ENCODE data around the gene UBE2F. TPM values are rescaled to one million over a fixed set of nuclear protein-coding genes. Genes with fewer than 3 reads are reported as not detected.

Gene UBE2F
- total RNA-seq, 1 experiment from 2014 or later: 67.1 TPM

GRCh38 chr2:238069021-238069709, 102.4 kb downstream of the UBE2F start:
- DNase-seq (ENCODE audit: extremely low read depth, low read depth): no peak

- DNase-seq (ENCODE audit: extremely low read depth, low read depth): no peak
These were observed 103.1 kb downstream of the UBE2F start for GRCh38 chr2:238069877-238070276.

- no peak for DNase-seq (ENCODE audit: extremely low read depth, low read depth)
These were observed 108.6 kb downstream of the UBE2F start for GRCh38 chr2:238075397-238075796.

GRCh38 chr2:238077292-238077691, 110.5 kb downstream of the UBE2F start:
- no peak for DNase-seq (ENCODE audit: extremely low read depth, low read depth)

- no peak for DNase-seq (ENCODE audit: extremely low read depth, low read depth)
These were observed 113.1 kb downstream of the UBE2F start for GRCh38 chr2:238079874-238080327.

- no peak for DNase-seq (ENCODE audit: extremely low read depth, low read depth)
These were observed 113.7 kb downstream of the UBE2F start for GRCh38 chr2:238080518-238080917.

GRCh38 chr2:238081150-238081549, 114.3 kb downstream of the UBE2F start:
- DNase-seq (ENCODE audit: extremely low read depth, low read depth): no peak

- DNase-seq (ENCODE audit: extremely low read depth, low read depth): no peak
These were observed 114.7 kb downstream of the UBE2F start for GRCh38 chr2:238081561-238081960.

GRCh38 chr2:238082151-238082550, 115.3 kb downstream of the UBE2F start:
- DNase-seq (ENCODE audit: extremely low read depth, low read depth): no peak

GRCh38 chr2:238082827-238083226, 116.0 kb downstream of the UBE2F start:
- DNase-seq (ENCODE audit: extremely low read depth, low read depth): no peak

- DNase-seq (ENCODE audit: extremely low read depth, low read depth): no peak
These were observed 117.1 kb downstream of the UBE2F start for GRCh38 chr2:238083919-238084318.

- no peak for DNase-seq (ENCODE audit: extremely low read depth, low read depth)
These were observed 117.9 kb downstream of the UBE2F start for GRCh38 chr2:238084761-238085160.

GRCh38 chr2:238085899-238086298, 119.1 kb downstream of the UBE2F start:
- DNase-seq (ENCODE audit: extremely low read depth, low read depth): no peak

- no peak for DNase-seq (ENCODE audit: extremely low read depth, low read depth)
These were observed 120.4 kb downstream of the UBE2F start for GRCh38 chr2:238087211-238087610.

GRCh38 chr2:238090887-238091286, 124.1 kb downstream of the UBE2F start:
- no peak for DNase-seq (ENCODE audit: extremely low read depth, low read depth)

GRCh38 chr2:238091436-238092060, 124.7 kb downstream of the UBE2F start:
- no peak for DNase-seq (ENCODE audit: extremely low read depth, low read depth)

Small RNA genes within 50 kb of the gene (small RNA-seq; reads per million reads assigned to genes)
- gene RNU6-1333P: 0 reads per million in 2 experiments

Other genes starting within 250 kb of the UBE2F start
- 0.20 and 0.32 TPM in 2 replicates for gene RBM44, start 168.2 kb upstream of the UBE2F start, total RNA-seq (2014; rRNA removed; shearing (Covaris generic))
- gene RAMP1, start 107.4 kb upstream of the UBE2F start, total RNA-seq (2014; rRNA removed; shearing (Covaris generic)): 0.43 and 0.52 TPM in 2 replicates
- 36.0 and 40.1 TPM in 2 replicates for gene SCLY, start 94.0 kb downstream of the UBE2F start, total RNA-seq (2014; rRNA removed; shearing (Covaris generic))
- 0.20 and 0.35 TPM in 2 replicates for gene ESPNL, start 133.3 kb downstream of the UBE2F start, total RNA-seq (2014; rRNA removed; shearing (Covaris generic))
- gene KLHL30, start 171.7 kb downstream of the UBE2F start, total RNA-seq (2014; rRNA removed; shearing (Covaris generic)): 0.05 TPM in 1 of 2 replicates, not detected in the other
- 7.7 and 10.0 TPM in 2 replicates for gene ERFE, start 192.0 kb downstream of the UBE2F start, total RNA-seq (2014; rRNA removed; shearing (Covaris generic))
- 24.2 and 25.3 TPM in 2 replicates for gene ILKAP, start 236.7 kb downstream of the UBE2F start, total RNA-seq (2014; rRNA removed; shearing (Covaris generic))

Data from NCI-H460 (cell line).